CD4-positive, alpha-beta T cell (primary cell): ENCODE results near the gene NOTCH1. TPM values are rescaled to one million over a fixed set of nuclear protein-coding genes. Genes with fewer than 3 reads are reported as not detected.
A peak's percentile ranks its signal among the peaks of the same experiment; 100 is the strongest.

Experiments used
- ATAC-seq: fragments of 200-7000 bp; cut with Tn5 transposase; one replicate; pipeline ENCODE4 v1.10.0; 2022; ENCODE audit warnings: mild to moderate bottlenecking; ENCODE audit not compliant: poor library complexity
- CTCF ChIA-PET: fragments of 350-600 bp; sonication (Branson Sonifier 250); formaldehyde crosslinking; loops from one replicate; lab custom pipeline; 2021; ENCODE audit warnings: antibody characterized with exemption, inconsistent platforms; lab: Charles Lee
- POLR2A ChIA-PET: fragments of 350-600 bp; sonication (Branson Sonifier 250); formaldehyde crosslinking; loops from one replicate; lab custom pipeline; 2021; ENCODE audit warnings: antibody characterized with exemption, inconsistent platforms; lab: Charles Lee
- DNase-seq, 14 experiments: peaks; one replicate each; pipeline ENCODE4 v3.0.0-alpha.2; 2013 to 2020; ENCODE audit warnings: mixed read lengths in 2 of 14
- H3K27ac ChIP-seq, 2 donors: one replicate each; pipeline versions ENCODE4 v1.5.1 to v1.7.0; 2013; ENCODE audit warnings: low read length in 2 of 2, low read depth in 1 of 2, mild to moderate bottlenecking in 1 of 2
- H3K27me3 ChIP-seq, 2 experiments: 1 replicate in 1 of 2; 2 replicates in 1 of 2; pipeline versions ENCODE4 v1.6.1 to v1.7.0; 2013; ENCODE audit warnings: low read length in 2 of 2, control low read depth in 1 of 2, mild to moderate bottlenecking in 1 of 2, moderate library complexity in 1 of 2; ENCODE audit not compliant: insufficient read depth in 2 of 2, control insufficient read depth in 1 of 2
- H3K36me3 ChIP-seq: one replicate; pipeline ENCODE4 v1.6.1; 2013; ENCODE audit warnings: low read length, control low read depth; ENCODE audit not compliant: insufficient read depth
- H3K4me1 ChIP-seq: one replicate; pipeline ENCODE4 v1.6.1; 2013; ENCODE audit warnings: low read length, control low read depth; ENCODE audit not compliant: insufficient read depth
- H3K4me3 ChIP-seq: one replicate; pipeline ENCODE4 v1.5.1; 2013; ENCODE audit warnings: mild to moderate bottlenecking, low read length, moderate library complexity
- H3K9me3 ChIP-seq, 2 experiments: 1 replicate in 1 of 2; 2 replicates in 1 of 2; pipeline versions ENCODE4 v1.6.1 to v1.7.0; 2013; ENCODE audit warnings: low read length in 2 of 2, mild to moderate bottlenecking in 2 of 2, control low read depth in 1 of 2, moderate library complexity in 1 of 2; ENCODE audit not compliant: control insufficient read depth in 1 of 2, insufficient read depth in 1 of 2
- H3K27ac Mint-ChIP-seq: one replicate; pipeline ENCODE4 v1.8.0; 2020; ENCODE audit warnings: mixed read lengths
- H3K27me3 Mint-ChIP-seq: one replicate; pipeline ENCODE4 v1.8.0; 2021; ENCODE audit warnings: mixed read lengths
- H3K36me3 Mint-ChIP-seq: one replicate; pipeline ENCODE4 v1.8.0; 2021; ENCODE audit warnings: low read depth, mixed read lengths
- H3K4me1 Mint-ChIP-seq: one replicate; pipeline ENCODE4 v1.8.0; 2021; ENCODE audit warnings: low read depth, mixed read lengths
- H3K4me3 Mint-ChIP-seq: one replicate; pipeline ENCODE4 v1.8.0; 2020; ENCODE audit warnings: mild to moderate bottlenecking, mixed read lengths
- H3K9me3 Mint-ChIP-seq: one replicate; pipeline ENCODE4 v1.8.0; 2020; ENCODE audit warnings: mixed read lengths
- CTCF ChIP-seq: fragments of 200-600 bp; IDR thresholded peaks from one replicate; pipeline ENCODE4 v1.8.0; 2022; ENCODE audit warnings: antibody characterized with exemption, mild to moderate bottlenecking
- intact Hi-C, 2 experiments: fragments of 100-400 bp; cut with DNase I in 1 of 2; cut with micrococcal nuclease in 1 of 2; formaldehyde crosslinking; loops; one replicate each; pipeline versions ENCODE4 v1.15.1 to v1.9.0; 2023 to 2025; cut with DNase I, micrococcal nuclease
- total RNA-seq, 174 experiments: library from RNA in 2 of 174; stranded (reverse) in 2 of 174; gene quantifications; one replicate each; pipeline ENCODE4 v1.2.3 and lab custom pipeline; 2021 to 2026

The NOTCH1 gene
- total RNA-seq, 2 experiments from 2014 or later = 30.8 to 34.2 TPM

- H3K27ac Mint-ChIP-seq = peak overlapping the region; percentile 99
- TF ChIP-seq CTCF = no peak
Observed at GRCh38 chr9:136483589-136484152, 62.2 kb downstream of the NOTCH1 start.

GRCh38 chr9:136482793-136483588, 62.9 kb downstream of the NOTCH1 start, which contains the start of gene SEC16A:
Gene SEC16A (minus strand): TSS chr9:136483040. CDS start chr9:136477615, 5,425 bp downstream.
- Histone ChIP-seq H3K4me1 (peaks cover 36% of the 10 kb centered on the region), H3K27me3 (no peaks in the 10 kb centered on the region), H3K36me3 (peaks cover 11% of the 10 kb centered on the region), H3K4me3 (peak within 1 kb of the TSS; percentile 63), H3K9me3 (no peaks in the 10 kb centered on the region), H3K27ac (peak within 1 kb of the TSS; percentile 97 to 99)
- intact Hi-C loops = loop anchor here (1.0 to 10.0 kb wide), 7 partner anchors 62 to 604 kb away; partner anchors contain the start of genes DNLZ (in 1 of the 2), MAN1B1 (in 1 of the 2), NOTCH1 (in 1 of the 2) and QSOX2 (in 1 of the 2)
- POLR2A ChIA-PET = interaction anchor here (0.8 to 2.4 kb wide), 8 partner anchors 44 to 245 kb away, joined by 3 to 25 read pairs (median 4); partner anchors contain the start of genes DNLZ and NOTCH1
- CTCF ChIA-PET = interaction anchor here (0.8 to 2.8 kb wide), 4 partner anchors 56 to 189 kb away, joined by 3 to 10 read pairs (median 3); no protein-coding TSS in a partner anchor
- no peak for TF ChIP-seq CTCF
- Mint-ChIP-seq H3K27ac (peak within 1 kb of the TSS; percentile 99), H3K27me3 (no peaks in the 10 kb centered on the region), H3K4me1 (peaks cover 49% of the 10 kb centered on the region), H3K9me3 (no peaks in the 10 kb centered on the region), H3K4me3 (peak within 1 kb of the TSS; percentile 100), H3K36me3 (peaks cover 39% of the 10 kb centered on the region)
- ATAC-seq (peak; percentile 72), DNase-seq (peak; percentile 98 to 100 (median 100))

More at GRCh38 chr9:136483589-136484152, 62.2 kb downstream of the NOTCH1 start:
- Histone ChIP-seq H3K27me3 (no peaks in the 10 kb centered on the region), H3K36me3 (peaks cover 9% of the 10 kb centered on the region), H3K9me3 (no peaks in the 10 kb centered on the region), H3K27ac (peak overlapping the region; percentile 97 to 99), H3K4me3 (peak overlapping the region; percentile 63), H3K4me1 (peaks cover 40% of the 10 kb centered on the region)
- ChIA-PET CTCF (interaction anchor here (0.8 to 2.8 kb wide), 5 partner anchors 56 to 189 kb away, joined by 3 to 10 read pairs (median 3); no protein-coding TSS in a partner anchor), POLR2A (interaction anchor here (0.8 to 2.4 kb wide), 11 partner anchors 38 to 757 kb away, joined by 3 to 25 read pairs (median 4); partner anchors contain the start of genes DNLZ, NOTCH1 and TUBB4B)
- Mint-ChIP-seq H3K4me3 (peak overlapping the region; percentile 100), H3K4me1 (peaks cover 45% of the 10 kb centered on the region), H3K36me3 (peaks cover 33% of the 10 kb centered on the region), H3K9me3 (no peaks in the 10 kb centered on the region), H3K27me3 (no peaks in the 10 kb centered on the region)
- ATAC-seq = peak; percentile 48
- peak; percentile 89 to 99 (median 96) for DNase-seq
- intact Hi-C loops = loop anchor here (1.0 to 10.0 kb wide), 8 partner anchors 62 to 604 kb away; partner anchors contain the start of genes DNLZ (in 1 of the 2), MAN1B1 (in 1 of the 2), NOTCH1 (in 1 of the 2) and QSOX2 (in 1 of the 2)
